PC-9 (cell line): ENCODE results near the gene KIF26B. TPM values are rescaled to one million over a fixed set of nuclear protein-coding genes. Genes with fewer than 3 reads are reported as not detected.
A peak's percentile ranks its signal among the peaks of the same experiment; 100 is the strongest.

ENCODE experiments used
- BruUV-seq: library from RNA; stranded (reverse); fragments of 400-500 nt; replicated peaks from 2 replicates; lab custom pipeline; 2021; lab: Mats Ljungman, UMichigan
- CTCF ChIA-PET: fragments of 300-600 bp; sonication (Branson Sonifier 250); formaldehyde crosslinking; loops from one replicate; lab custom pipeline; 2022; ENCODE audit warnings: antibody characterized with exemption; lab: Charles Lee
- POLR2A ChIA-PET: fragments of 300-600 bp; sonication (Branson Sonifier 250); formaldehyde crosslinking; loops from one replicate; lab custom pipeline; 2022; ENCODE audit warnings: antibody characterized with exemption; ENCODE audit not compliant: unreplicated experiment; lab: Charles Lee
- DNase-seq, 2 experiments: peaks; one replicate each; pipeline versions ENCODE4 v3.0.0 to v3.0.0-alpha.2; 2015 to 2022; ENCODE audit warnings: mixed read lengths in 1 of 2
- H2AFZ ChIP-seq: fragments of 200-600 bp; sonication (generic); 2 replicates; pipeline ENCODE4 v1.8.1; 2017; ENCODE audit warnings: antibody characterized with exemption
- H3F3A ChIP-seq: fragments of 200-600 bp; sonication (generic); 2 replicates; pipeline ENCODE4 v1.8.1; 2017; ENCODE audit warnings: antibody characterized with exemption, mild to moderate bottlenecking, low read depth; ENCODE audit not compliant: insufficient read depth
- H3K27ac ChIP-seq: fragments of 200-600 bp; sonication (generic); 2 replicates; pipeline ENCODE4 v1.6.1; 2016; ENCODE audit warnings: mixed run types
- H3K27me3 ChIP-seq: fragments of 200-600 bp; sonication (generic); 2 replicates; pipeline ENCODE4 v1.6.1; 2016; ENCODE audit warnings: low read depth, mixed run types; ENCODE audit not compliant: insufficient read depth
- H3K36me3 ChIP-seq: fragments of 200-600 bp; sonication (generic); 2 replicates; pipeline ENCODE4 v1.6.1; 2016; ENCODE audit warnings: low read depth, mixed run types
- H3K4me1 ChIP-seq: fragments of 200-600 bp; sonication (generic); replicated peaks from 2 replicates; pipeline ENCODE4 v1.6.1; 2016; ENCODE audit warnings: mixed run types; ENCODE audit not compliant: insufficient read depth
- H3K4me2 ChIP-seq: fragments of 200-600 bp; sonication (generic); 2 replicates; pipeline ENCODE4 v1.6.1; 2017; ENCODE audit warnings: mixed run types
- H3K4me3 ChIP-seq: fragments of 200-600 bp; sonication (generic); 2 replicates; pipeline ENCODE4 v1.6.1; 2016; ENCODE audit warnings: mixed run types
- H3K79me2 ChIP-seq: fragments of 200-600 bp; sonication (generic); 2 replicates; pipeline ENCODE4 v1.6.1; 2017; ENCODE audit warnings: low read depth, mixed run types
- H3K9me2 ChIP-seq: fragments of 200-600 bp; sonication (generic); 2 replicates; pipeline ENCODE4 v1.8.1; 2017; ENCODE audit warnings: mild to moderate bottlenecking; ENCODE audit not compliant: insufficient read depth
- H3K9me3 ChIP-seq: fragments of 200-600 bp; sonication (generic); 2 replicates; pipeline ENCODE4 v1.8.1; 2016; ENCODE audit warnings: low read depth; ENCODE audit not compliant: insufficient read depth
- H4K20me1 ChIP-seq: fragments of 200-600 bp; sonication (generic); 2 replicates; pipeline ENCODE4 v1.8.1; 2017; ENCODE audit not compliant: insufficient read depth
- EZH2 ChIP-seq: fragments of 200-600 bp; sonication (generic); IDR thresholded peaks from 2 replicates; pipeline ENCODE4 v1.8.0; 2017; ENCODE audit warnings: antibody characterized with exemption, low read depth
- intact Hi-C: fragments of 100-400 bp; cut with micrococcal nuclease; formaldehyde crosslinking; loops from one replicate; pipeline ENCODE4 v1.10.0; 2022; ENCODE audit not compliant: unreplicated experiment
- total RNA-seq: library from RNA; stranded (reverse); gene quantifications from 2 replicates; pipeline ENCODE4 v1.2.3, GENCODE V29; 2021
- TF ChIP-seq, protein P1 (sequence below): fragments of 200-600 bp; sonication (generic); conservative IDR thresholded peaks from 2 replicates; pipeline ENCODE4 v1.6.1; 2017; ENCODE audit warnings: mixed run types, antibody characterized with exemption, mild to moderate bottlenecking, moderate library complexity

KIF26B gene
- total RNA-seq, 1 experiment from 2014 or later: 0.11 TPM

DNA sequence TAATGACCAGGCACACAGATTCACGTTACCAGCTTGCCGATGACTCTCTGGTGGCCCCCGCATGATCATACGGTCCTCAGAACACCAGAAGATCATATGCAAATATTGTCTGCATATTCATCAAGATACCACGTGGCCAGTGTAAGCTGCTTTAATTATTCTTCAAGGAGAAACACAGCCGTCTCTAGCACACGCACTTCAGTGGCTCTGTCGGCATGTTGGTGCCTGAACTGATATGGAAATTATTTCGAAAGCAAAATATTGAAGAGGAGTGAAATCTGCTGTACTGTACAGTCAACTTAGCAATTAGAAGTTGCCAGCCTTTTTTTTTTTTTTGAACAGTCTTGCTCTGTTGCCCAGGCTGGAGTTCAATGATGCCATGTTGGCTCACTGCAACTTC, 5.9 kb upstream of the KIF26B start:
- Histone ChIP-seq H3F3A (no peaks in the 10 kb centered on the region), H3K9me3 (no peaks in the 10 kb centered on the region), H3K9me2 (no peaks in the 10 kb centered on the region), H3K27me3 (peaks cover 95% of the 10 kb centered on the region), H3K4me3 (no peak overlapping the region), H4K20me1 (0 out of 2 replicates have a peak, but pooled peaks cover 3% of the 10 kb centered on the region), H2AFZ (no peak overlapping the region), H3K4me2 (no peak overlapping the region), H3K27ac (no peak overlapping the region), H3K79me2 (no peaks in the 10 kb centered on the region), H3K4me1 (peaks cover 8% of the 10 kb centered on the region), H3K36me3 (no peaks in the 10 kb centered on the region)
- no peak for DNase-seq
- TF ChIP-seq, protein P1, sequence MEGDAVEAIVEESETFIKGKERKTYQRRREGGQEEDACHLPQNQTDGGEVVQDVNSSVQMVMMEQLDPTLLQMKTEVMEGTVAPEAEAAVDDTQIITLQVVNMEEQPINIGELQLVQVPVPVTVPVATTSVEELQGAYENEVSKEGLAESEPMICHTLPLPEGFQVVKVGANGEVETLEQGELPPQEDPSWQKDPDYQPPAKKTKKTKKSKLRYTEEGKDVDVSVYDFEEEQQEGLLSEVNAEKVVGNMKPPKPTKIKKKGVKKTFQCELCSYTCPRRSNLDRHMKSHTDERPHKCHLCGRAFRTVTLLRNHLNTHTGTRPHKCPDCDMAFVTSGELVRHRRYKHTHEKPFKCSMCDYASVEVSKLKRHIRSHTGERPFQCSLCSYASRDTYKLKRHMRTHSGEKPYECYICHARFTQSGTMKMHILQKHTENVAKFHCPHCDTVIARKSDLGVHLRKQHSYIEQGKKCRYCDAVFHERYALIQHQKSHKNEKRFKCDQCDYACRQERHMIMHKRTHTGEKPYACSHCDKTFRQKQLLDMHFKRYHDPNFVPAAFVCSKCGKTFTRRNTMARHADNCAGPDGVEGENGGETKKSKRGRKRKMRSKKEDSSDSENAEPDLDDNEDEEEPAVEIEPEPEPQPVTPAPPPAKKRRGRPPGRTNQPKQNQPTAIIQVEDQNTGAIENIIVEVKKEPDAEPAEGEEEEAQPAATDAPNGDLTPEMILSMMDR: no peak
- no peak for TF ChIP-seq EZH2
- BruUV-seq: no TSS peak
- intact Hi-C loops: no loop called here
- ChIA-PET POLR2A (no interaction called here), CTCF (interaction anchor here (0.5 to 0.6 kb wide), 2 partner anchors 360 to 549 kb away, joined by 4 to 5 read pairs; no protein-coding TSS in a partner anchor)

- Histone ChIP-seq H2AFZ (peak overlapping the region; percentile 51), H3K27me3 (peaks cover 96% of the 10 kb centered on the region), H3K79me2 (no peaks in the 10 kb centered on the region), H3F3A (no peaks in the 10 kb centered on the region), H3K9me2 (no peaks in the 10 kb centered on the region), H4K20me1 (0 out of 2 replicates have a peak, but pooled peaks cover 2% of the 10 kb centered on the region), H3K4me3 (peak overlapping the region; percentile 61; the same call in 1 of the 2 replicates), H3K4me1 (peaks cover 23% of the 10 kb centered on the region), H3K9me3 (no peaks in the 10 kb centered on the region), H3K27ac (no peak overlapping the region), H3K4me2 (peak overlapping the region; percentile 83), H3K36me3 (no peaks in the 10 kb centered on the region)
- CTCF ChIA-PET: interaction anchor here (0.6 to 1.1 kb wide), 3 partner anchors 9 to 1341 kb away, joined by 3 to 5 read pairs (median 3); no protein-coding TSS in a partner anchor
- POLR2A ChIA-PET: no interaction called here
- intact Hi-C loops: loop anchor here (1.0 to 10.0 kb wide), 5 partner anchors 74 to 1340 kb away; partner anchors contain the start of gene HNRNPU
- DNase-seq: peak; percentile 47 to 73
- TF ChIP-seq, protein P1: peak; percentile 91
- TF ChIP-seq EZH2: peak; percentile 42; the same call in 1 of the 2 replicates
- BruUV-seq: no TSS peak
These were observed 1.7 kb upstream of the KIF26B start for GRCh38 chr1:245153081-245153551.

GRCh38 chr1:245153552-245154428, 995 bp upstream of the KIF26B start:
- Histone ChIP-seq H3K27ac (no peak overlapping the region), H3K27me3 (peaks cover 96% of the 10 kb centered on the region), H3K4me3 (peak overlapping the region; percentile 61), H3F3A (no peaks in the 10 kb centered on the region), H3K36me3 (no peaks in the 10 kb centered on the region), H3K4me2 (peak overlapping the region; percentile 83), H3K79me2 (no peaks in the 10 kb centered on the region), H2AFZ (peak overlapping the region; percentile 70), H3K4me1 (peaks cover 23% of the 10 kb centered on the region), H3K9me3 (no peaks in the 10 kb centered on the region), H4K20me1 (no peaks in the 10 kb centered on the region), H3K9me2 (no peaks in the 10 kb centered on the region)
- ChIA-PET CTCF (interaction anchor here (0.8 to 1.1 kb wide), 2 partner anchors 9 to 1127 kb away, joined by 3 read pairs; no protein-coding TSS in a partner anchor), POLR2A (no interaction called here)
- TF ChIP-seq, protein P1: no peak
- peak; percentile 52; the same call in 1 of the 2 replicates for TF ChIP-seq EZH2
- intact Hi-C loops: loop anchor here (1.0 to 10.0 kb wide), 5 partner anchors 74 to 1339 kb away; partner anchors contain the start of gene HNRNPU
- no TSS peak for BruUV-seq
- peak in 1 of 2 experiments; percentile 25 for DNase-seq
